NCI-H226 (cell line): ENCODE measurements around the gene TSACC.

Experiments
- DNase-seq: peaks from one replicate; pipeline ENCODE4 v3.0.0-alpha.2; 2015

Gene TSACC

GRCh38 chr1:156394835-156395461 lies 56.6 kb downstream of the TSACC start:
- DNase-seq = no peak
